T-cell (primary cell): ENCODE data around the gene KLC4. TPM values are rescaled to one million over a fixed set of nuclear protein-coding genes. Genes with fewer than 3 reads are reported as not detected.
"Not testable (repeated sequence)": the region's sequence is repeated elsewhere in the genome, so short reads cannot be mapped to it uniquely, and the experiment has no call there.

ENCODE experiments used
- ATAC-seq, 4 experiments: fragments of 200-7000 bp in 3 of 4; fragments of 150-1000 bp in 1 of 4; cut with Tn5 transposase; replicated peaks in 1 of 4; 1 replicate in 3 of 4; 2 replicates in 1 of 4; pipeline ENCODE4 v1.10.0; 2021; ENCODE audit warnings: moderate library complexity in 3 of 4, mild to moderate bottlenecking in 2 of 4, moderate number of reproducible peaks in 1 of 4
- CTCF ChIA-PET, 2 donors: fragments of 300-600 bp; sonication (Branson Sonifier 250); formaldehyde crosslinking; loops; one replicate each; lab custom pipeline; 2022; ENCODE audit warnings: antibody characterized with exemption in 2 of 2; lab: Charles Lee
- POLR2A ChIA-PET, 2 donors: fragments of 300-600 bp; sonication (Branson Sonifier 250); formaldehyde crosslinking; loops; one replicate each; lab custom pipeline; 2022; ENCODE audit warnings: antibody characterized with exemption in 2 of 2; lab: Charles Lee
- DNase-seq, 35 experiments: peaks; one replicate each; pipeline versions ENCODE4 v3.0.0 to v3.0.0-alpha.2; 2013 to 2023
- H3K27ac ChIP-seq: one replicate; pipeline ENCODE4 v1.5.1; 2013; ENCODE audit warnings: low read length
- H3K27me3 ChIP-seq, 2 experiments: replicated peaks in 1 of 2; 1 replicate in 1 of 2; 2 replicates in 1 of 2; pipeline versions ENCODE4 v1.6.1 to v1.7.0; 2013; ENCODE audit warnings: low read length in 1 of 2, mixed read lengths in 1 of 2; ENCODE audit not compliant: control insufficient read depth in 2 of 2, insufficient read depth in 2 of 2; ENCODE audit errors: extremely low read depth in 1 of 2
- H3K36me3 ChIP-seq, 2 donors: 1 replicate in 1 of 2; 2 replicates in 1 of 2; pipeline versions ENCODE4 v1.6.1 to v1.7.0; 2013; ENCODE audit warnings: low read length in 1 of 2; ENCODE audit not compliant: control insufficient read depth in 2 of 2, insufficient read depth in 1 of 2; ENCODE audit errors: extremely low read depth in 1 of 2
- H3K4me1 ChIP-seq, 2 experiments: 1 replicate in 1 of 2; 2 replicates in 1 of 2; pipeline versions ENCODE4 v1.6.1 to v1.7.0; 2013; ENCODE audit warnings: low read length in 2 of 2, mixed read lengths in 1 of 2; ENCODE audit not compliant: insufficient read depth in 2 of 2, control insufficient read depth in 1 of 2; ENCODE audit errors: extremely low read depth in 1 of 2
- H3K4me3 ChIP-seq, 2 donors: 1 replicate in 1 of 2; 2 replicates in 1 of 2; pipeline versions ENCODE4 v1.5.1 to v1.7.0; 2013; ENCODE audit warnings: mild to moderate bottlenecking in 2 of 2, low read length in 1 of 2, moderate library complexity in 1 of 2; ENCODE audit not compliant: control insufficient read depth in 1 of 2; ENCODE audit errors: extremely low read depth in 1 of 2
- H3K9me3 ChIP-seq: 2 replicates; pipeline ENCODE4 v1.7.0; 2013
- H3K27ac Mint-ChIP-seq, 2 donors: one replicate each; pipeline ENCODE4 v1.8.0; 2020 to 2021; ENCODE audit warnings: mild to moderate bottlenecking in 2 of 2, mixed read lengths in 2 of 2
- H3K27me3 Mint-ChIP-seq, 2 donors: one replicate each; pipeline ENCODE4 v1.8.0; 2021 to 2022; ENCODE audit warnings: mixed read lengths in 2 of 2
- H3K36me3 Mint-ChIP-seq: one replicate; pipeline ENCODE4 v1.8.0; 2021; ENCODE audit warnings: mixed read lengths
- H3K4me1 Mint-ChIP-seq, 3 donors: one replicate each; pipeline ENCODE4 v1.8.0; 2020 to 2022; ENCODE audit warnings: mixed read lengths in 3 of 3, mild to moderate bottlenecking in 1 of 3
- H3K4me3 Mint-ChIP-seq, 3 donors: one replicate each; pipeline ENCODE4 v1.8.0; 2020 to 2022; ENCODE audit warnings: mild to moderate bottlenecking in 3 of 3, mixed read lengths in 3 of 3, moderate library complexity in 3 of 3
- H3K9me3 Mint-ChIP-seq, 3 donors: one replicate each; pipeline ENCODE4 v1.8.0; 2020 to 2022; ENCODE audit warnings: mixed read lengths in 3 of 3
- WGBS: methylation state at CpG from one replicate; pipeline ENCODE4 v1.1.5; 2013; ENCODE audit warnings: missing lambda C conversion rate; ENCODE audit not compliant: insufficient coverage; 5-methylcytosine and 5-hydroxymethylcytosine counted together
- total RNA-seq, 35 experiments: library from RNA in 6 of 35; stranded (reverse) in 6 of 35; fragments of 120-200 nt in 1 of 35; gene quantifications; one replicate each; pipeline versions ENCODE4 v1.2.1 to v1.2.4 and lab custom pipeline; 2013 to 2026

The KLC4 gene
- total RNA-seq, 5 donors from 2014 or later (not counting 1 experiment from before 2014, with no cell fraction given): 37.8 to 48.5 (median 45.5) TPM

DNA sequence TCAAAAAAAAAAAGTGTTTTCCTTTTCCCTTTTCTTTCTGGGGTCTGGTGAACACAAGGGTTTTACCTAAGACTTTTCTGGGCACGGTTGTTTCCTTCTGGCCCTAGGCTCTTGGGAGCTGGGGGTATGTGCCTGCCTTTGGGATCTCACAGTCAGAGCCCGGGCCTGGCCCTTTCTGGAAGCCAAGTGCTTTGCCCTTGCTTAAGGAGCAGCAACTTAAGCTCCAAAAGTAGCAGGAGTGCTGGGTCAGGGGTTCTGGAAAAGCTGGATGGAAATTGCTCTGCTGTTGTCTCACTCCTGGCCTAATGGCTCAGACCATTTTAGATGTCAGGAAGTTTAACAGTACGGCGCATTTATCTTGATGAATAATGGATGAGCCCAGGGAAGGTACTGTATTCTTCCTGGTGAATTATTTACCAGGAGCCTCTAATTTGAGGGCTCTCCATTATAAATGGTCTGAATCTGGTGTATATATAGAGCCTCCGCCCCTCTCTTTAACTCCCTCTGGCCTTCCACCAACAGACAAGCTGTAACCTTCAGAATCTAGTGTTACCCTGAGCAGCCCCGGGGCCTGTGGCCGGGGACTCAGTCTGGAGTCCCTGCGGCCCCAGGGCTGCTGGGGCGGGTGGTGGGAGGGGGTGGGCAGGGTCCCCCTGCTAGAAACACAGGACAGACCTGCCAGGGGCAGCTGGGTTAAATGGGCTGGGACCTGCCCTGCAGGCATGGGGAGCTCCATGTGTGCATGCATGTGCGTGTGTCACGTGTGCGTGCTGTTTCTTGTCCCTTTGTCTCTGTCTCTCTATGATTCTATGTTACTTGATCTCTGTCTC is 54.2 kb downstream of the KLC4 start:
- no peak overlapping the region for H3K27ac ChIP-seq
- Mint-ChIP-seq H3K4me3 (no peak overlapping the region), H3K9me3 (no peaks in the 10 kb centered on the region), H3K27me3 (no peaks in the 10 kb centered on the region), H3K27ac (no peak overlapping the region), H3K4me1 (no peaks in the 10 kb centered on the region), H3K36me3 (no peaks in the 10 kb centered on the region)
- no peaks in the 10 kb centered on the region for H3K4me1 ChIP-seq
- ATAC-seq: no peak
- peaks cover 0 to 9% of the 10 kb centered on the region in 2 experiments for H3K27me3 ChIP-seq
- no peak overlapping the region for H3K4me3 ChIP-seq
- POLR2A ChIA-PET: no interaction called here
- 94% methylated on average over 9 of the region's 12 CpGs for WGBS
- DNase-seq: no peak
- CTCF ChIA-PET: no interaction called here
- no peaks in the 10 kb centered on the region for H3K36me3 ChIP-seq
- H3K9me3 ChIP-seq: no peaks in the 10 kb centered on the region

DNA sequence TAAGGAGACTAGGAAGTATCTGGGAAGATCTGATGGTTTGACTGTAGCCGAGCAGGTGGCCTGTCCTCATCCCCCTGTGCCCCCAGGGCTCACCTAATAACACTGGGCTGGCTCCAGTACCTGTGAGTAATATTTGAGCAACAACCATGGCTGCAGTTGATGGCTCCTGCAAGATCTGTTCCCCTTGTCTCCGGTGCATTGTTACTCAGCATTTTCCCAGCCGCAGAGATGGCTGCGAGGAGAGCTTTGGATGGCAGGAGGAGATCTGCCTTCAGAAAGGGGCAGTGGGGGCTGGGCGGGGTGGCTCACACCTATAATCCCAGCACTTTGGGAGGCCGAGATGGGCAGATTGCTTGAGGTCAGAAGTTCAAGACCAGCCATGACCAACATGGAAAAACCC is 55.9 kb downstream of the KLC4 start:
- H3K9me3 ChIP-seq: no peaks in the 10 kb centered on the region
- H3K27ac ChIP-seq: no peak overlapping the region
- H3K27me3 ChIP-seq: peaks cover 0 to 17% of the 10 kb centered on the region in 2 experiments
- ATAC-seq (no peak), DNase-seq (no peak)
- no peak overlapping the region for H3K4me3 Mint-ChIP-seq
- H3K4me1 ChIP-seq: no peaks in the 10 kb centered on the region
- no peaks in the 10 kb centered on the region for H3K9me3 Mint-ChIP-seq
- H3K36me3 ChIP-seq: no peaks in the 10 kb centered on the region
- H3K36me3 Mint-ChIP-seq: no peaks in the 10 kb centered on the region
- no peak overlapping the region for H3K27ac Mint-ChIP-seq
- no peak overlapping the region for H3K4me3 ChIP-seq
- H3K4me1 Mint-ChIP-seq: no peaks in the 10 kb centered on the region
- H3K27me3 Mint-ChIP-seq: no peaks in the 10 kb centered on the region
- WGBS: no CpG with 5 or more reads among the region's 6 CpGs
- POLR2A ChIA-PET: interaction anchor here in 1 of 2 donors (0.6 kb wide), 1 partner anchor 267 kb away, joined by 4 read pairs; no protein-coding TSS in a partner anchor
- CTCF ChIA-PET: no interaction called here

- H3K27ac ChIP-seq, H3K4me1 Mint-ChIP-seq, H3K27me3 Mint-ChIP-seq, H3K9me3 Mint-ChIP-seq, POLR2A ChIA-PET, H3K36me3 Mint-ChIP-seq, ATAC-seq, H3K4me3 ChIP-seq, H3K4me1 ChIP-seq, DNase-seq, H3K9me3 ChIP-seq, H3K36me3 ChIP-seq, H3K27ac Mint-ChIP-seq, H3K4me3 Mint-ChIP-seq, CTCF ChIA-PET: not testable (repeated sequence)
- H3K27me3 ChIP-seq: peaks cover 0 to 30% of the 10 kb centered on the region in 2 experiments
- 97% methylated on average over 6 of the region's 8 CpGs for WGBS
These were observed 58.0 kb downstream of the KLC4 start for GRCh38 chr6:43117466-43117865.

DNA sequence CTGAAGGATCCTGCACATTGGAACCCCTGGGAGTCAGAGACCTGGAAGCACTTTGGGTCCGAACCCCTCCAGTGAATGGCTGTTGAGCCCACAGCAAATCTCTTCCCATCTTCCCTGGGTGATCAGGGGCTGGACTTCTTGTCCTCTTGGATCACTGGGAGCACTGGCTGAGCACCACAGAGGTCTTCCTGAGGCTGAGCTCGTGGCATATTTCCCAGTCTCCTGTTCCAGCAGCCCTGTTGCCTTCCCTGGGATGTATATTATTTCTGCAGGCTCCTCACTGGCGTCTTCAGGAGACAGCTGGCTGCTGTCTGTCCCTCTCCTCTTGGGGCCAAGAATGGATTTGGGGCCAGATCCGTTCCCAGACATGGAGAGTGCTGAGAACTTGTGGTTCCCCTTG is 60.1 kb downstream of the KLC4 start:
- Mint-ChIP-seq H3K4me3 (no peak overlapping the region), H3K27ac (no peak overlapping the region), H3K27me3 (peaks cover 0 to 6% of the 10 kb centered on the region in 2 donors), H3K9me3 (no peaks in the 10 kb centered on the region), H3K4me1 (no peaks in the 10 kb centered on the region), H3K36me3 (no peaks in the 10 kb centered on the region)
- DNase-seq (no peak), ATAC-seq (no peak)
- Histone ChIP-seq H3K9me3 (no peaks in the 10 kb centered on the region), H3K4me3 (no peak overlapping the region), H3K4me1 (no peaks in the 10 kb centered on the region), H3K27ac (no peak overlapping the region), H3K36me3 (no peaks in the 10 kb centered on the region), H3K27me3 (peaks cover 0 to 32% of the 10 kb centered on the region in 2 experiments)
- ChIA-PET POLR2A (interaction anchor here in 1 of 2 donors (0.6 kb wide), 1 partner anchor 44 kb away, joined by 7 read pairs; the partner anchor contains the start of gene PTK7), CTCF (no interaction called here)
- WGBS: 66% methylated on average over 3 of the region's 4 CpGs

GRCh38 chr6:43120101-43120763 is 60.8 kb downstream of the KLC4 start:
- H3K9me3 ChIP-seq: no peaks in the 10 kb centered on the region
- Mint-ChIP-seq H3K27me3 (peaks cover 0 to 6% of the 10 kb centered on the region in 2 donors), H3K4me3 (no peak overlapping the region), H3K9me3 (no peaks in the 10 kb centered on the region), H3K27ac (no peak overlapping the region), H3K4me1 (no peaks in the 10 kb centered on the region), H3K36me3 (no peaks in the 10 kb centered on the region)
- no peak for ATAC-seq
- peaks cover 0 to 38% of the 10 kb centered on the region in 2 experiments for H3K27me3 ChIP-seq
- H3K36me3 ChIP-seq: no peaks in the 10 kb centered on the region
- 100% methylated on average over 3 of the region's 9 CpGs for WGBS
- no peak overlapping the region for H3K4me3 ChIP-seq
- no peak for DNase-seq
- no peaks in the 10 kb centered on the region for H3K4me1 ChIP-seq
- no peak overlapping the region for H3K27ac ChIP-seq
- ChIA-PET CTCF (no interaction called here), POLR2A (interaction anchor here in 1 of 2 donors (0.6 kb wide), 1 partner anchor 44 kb away, joined by 7 read pairs; the partner anchor contains the start of gene PTK7)

DNA sequence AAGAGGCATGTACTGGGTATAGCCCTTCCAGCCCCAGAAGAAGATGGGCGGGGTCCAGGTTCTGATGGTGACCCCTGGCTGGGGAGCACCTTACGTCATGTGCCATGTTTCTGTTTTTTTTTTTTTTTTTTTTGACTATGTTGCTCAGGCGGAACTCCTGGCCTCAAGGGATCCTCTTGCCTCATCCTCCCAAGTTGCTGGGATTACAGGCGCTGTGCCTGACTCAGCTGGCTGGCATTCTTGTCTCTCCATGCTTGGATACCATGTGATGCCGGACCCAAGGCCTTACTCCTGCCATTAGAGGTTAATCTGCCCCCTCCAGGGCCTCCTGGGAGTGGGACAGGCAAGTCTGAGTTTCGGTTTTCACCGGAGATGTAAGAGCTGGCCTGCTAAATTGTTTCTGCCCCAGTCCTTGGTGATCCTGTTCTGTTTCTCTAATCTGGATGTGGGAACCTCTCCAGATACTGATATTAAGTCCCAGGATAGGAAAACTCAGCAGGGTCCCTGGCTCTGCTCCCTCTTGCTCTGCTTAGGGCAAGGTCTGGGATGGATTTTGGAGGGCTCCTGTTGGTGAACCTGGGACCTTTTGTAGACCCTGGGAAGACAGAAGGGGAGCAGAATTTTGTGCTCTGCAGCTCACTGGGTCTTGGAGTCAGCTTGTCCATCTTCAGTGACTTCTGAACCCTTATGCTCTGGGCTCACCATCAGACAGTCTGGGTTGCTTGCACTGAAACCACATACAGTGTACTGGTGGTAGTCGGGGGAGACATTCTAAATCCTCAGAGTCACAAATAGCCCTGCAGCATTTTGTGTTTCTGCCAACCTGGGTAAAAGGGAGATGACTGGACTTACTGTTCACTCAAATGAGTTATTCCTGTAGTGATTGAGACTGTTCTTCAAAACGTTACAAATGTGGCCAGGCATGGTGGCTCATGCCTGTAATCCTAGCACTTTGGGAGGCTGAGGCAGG is 61.8 kb downstream of the KLC4 start:
- H3K27ac ChIP-seq: no peak overlapping the region
- Mint-ChIP-seq H3K4me3 (no peak overlapping the region), H3K27me3 (peaks cover 0 to 6% of the 10 kb centered on the region in 2 donors), H3K4me1 (no peaks in the 10 kb centered on the region), H3K36me3 (no peaks in the 10 kb centered on the region), H3K9me3 (no peaks in the 10 kb centered on the region), H3K27ac (no peak overlapping the region)
- H3K36me3 ChIP-seq: no peaks in the 10 kb centered on the region
- no peaks in the 10 kb centered on the region for H3K9me3 ChIP-seq
- ChIA-PET POLR2A (interaction anchor here in 1 of 2 donors (0.6 kb wide), 1 partner anchor 107 kb away, joined by 6 read pairs; the partner anchor contains the start of genes KLHDC3 and MEA1), CTCF (no interaction called here)
- no peak for DNase-seq
- H3K27me3 ChIP-seq: peaks cover 0 to 35% of the 10 kb centered on the region in 2 experiments
- ATAC-seq: no peak
- no peak overlapping the region for H3K4me3 ChIP-seq
- 63% methylated on average over 3 of the region's 9 CpGs for WGBS
- no peaks in the 10 kb centered on the region for H3K4me1 ChIP-seq
